GM12891 (cell line): ENCODE results near the gene GHRHR.

ENCODE experiments used
- POLR2A ChIP-seq: IDR thresholded peaks from 2 replicates; pipeline ENCODE4 v1.6.1; 2011; ENCODE audit warnings: low read depth, low read length, control low read depth
- POLR2AphosphoS5 ChIP-seq: IDR thresholded peaks from 2 replicates; pipeline ENCODE4 v1.6.1; 2011; ENCODE audit warnings: low read depth, low read length, control low read depth
- SPI1 ChIP-seq: IDR thresholded peaks from 2 replicates; pipeline ENCODE4 v1.6.1; 2011; ENCODE audit warnings: low read depth, low read length, control low read depth
- TAF1 ChIP-seq: IDR thresholded peaks from 2 replicates; pipeline ENCODE4 v1.6.1; 2011; ENCODE audit warnings: low read depth, low read length, control low read depth

GRCh38 chr7:30915005-30915601, 48.6 kb upstream of the GHRHR start:
- TF ChIP-seq TAF1 (no peak), POLR2A (no peak), POLR2AphosphoS5 (no peak), SPI1 (no peak)
